GM19467 (cell line): ENCODE results near the gene RRP15.

ENCODE experiments used
- ATAC-seq: cut with Tn5 transposase; IDR thresholded peaks from one replicate; pipeline ENCODE4 v1.9.1; 2021; ENCODE audit warnings: mild to moderate bottlenecking, moderate library complexity; ENCODE audit not compliant: unreplicated experiment

Gene RRP15

GRCh38 chr1:218332416-218332815, 47.3 kb downstream of the RRP15 start:
- no peak for ATAC-seq

- ATAC-seq = no peak
These were observed 51.2 kb downstream of the RRP15 start for GRCh38 chr1:218336328-218336727.

GRCh38 chr1:218339267-218339831, 54.3 kb downstream of the RRP15 start:
- ATAC-seq = no peak

- no peak for ATAC-seq
These were observed 56.2 kb downstream of the RRP15 start for GRCh38 chr1:218341325-218341724.

GRCh38 chr1:218342091-218342490, 57.0 kb downstream of the RRP15 start:
- ATAC-seq = no peak

- peak; percentile 35 for ATAC-seq
These were observed 60.0 kb downstream of the RRP15 start, which contains the start of gene TGFB2 for GRCh38 chr1:218344814-218345672. Gene TGFB2 (plus strand): TSS chr1:218345336. CDS start chr1:218346702, 1,366 bp downstream.

GRCh38 chr1:218345673-218346390, 60.7 kb downstream of the RRP15 start:
- ATAC-seq = peak; percentile 61

- ATAC-seq = no peak
These were observed 61.5 kb downstream of the RRP15 start for GRCh38 chr1:218346391-218347204.

GRCh38 chr1:218347336-218347722, 62.2 kb downstream of the RRP15 start:
- no peak for ATAC-seq

- no peak for ATAC-seq
These were observed 62.9 kb downstream of the RRP15 start for GRCh38 chr1:218347723-218348627.

- ATAC-seq = no peak
These were observed 63.6 kb downstream of the RRP15 start for GRCh38 chr1:218348628-218349071.

GRCh38 chr1:218349348-218350034, 64.4 kb downstream of the RRP15 start:
- ATAC-seq = no peak

GRCh38 chr1:218350035-218350525, 65.0 kb downstream of the RRP15 start:
- ATAC-seq = no peak

GRCh38 chr1:218350801-218351266, 65.7 kb downstream of the RRP15 start:
- no peak for ATAC-seq

- ATAC-seq = peak; percentile 55
These were observed 66.4 kb downstream of the RRP15 start for GRCh38 chr1:218351391-218352074.

GRCh38 chr1:218352075-218352438, 67.0 kb downstream of the RRP15 start:
- no peak for ATAC-seq

GRCh38 chr1:218353656-218354055, 68.6 kb downstream of the RRP15 start:
- no peak for ATAC-seq

GRCh38 chr1:218355278-218355677, 70.2 kb downstream of the RRP15 start:
- ATAC-seq = no peak
